Panc1 (cell line): ENCODE results near the gene SSH2. TPM values are rescaled to one million over a fixed set of nuclear protein-coding genes. Genes with fewer than 3 reads are reported as not detected.

Source experiments
- ATAC-seq: fragments of 200-7000 bp; cut with Tn5 transposase; 2 replicates; pipeline ENCODE4 v1.9.1; 2020; ENCODE audit warnings: mild to moderate bottlenecking, moderate library complexity
- BruUV-seq: library from RNA; stranded (reverse); fragments of 400-500 nt; replicated peaks from 2 replicates; lab custom pipeline; 2021; lab: Mats Ljungman, UMichigan
- CTCF ChIA-PET: fragments of 300-600 bp; sonication (Branson Sonifier 250); formaldehyde crosslinking; loops from one replicate; lab custom pipeline; 2022; ENCODE audit warnings: antibody characterized with exemption; lab: Charles Lee
- POLR2A ChIA-PET: fragments of 300-600 bp; sonication (Branson Sonifier 250); formaldehyde crosslinking; loops from one replicate; lab custom pipeline; 2022; ENCODE audit warnings: antibody characterized with exemption; lab: Charles Lee
- DNase-seq: peaks from one replicate; pipeline ENCODE4 v3.0.0-alpha.2; 2010; ENCODE audit warnings: low read depth, low spot score
- H3K27ac ChIP-seq: 2 replicates; pipeline ENCODE4 v1.5.1; 2011; ENCODE audit warnings: mild to moderate bottlenecking, low read length, inconsistent platforms
- H3K27me3 ChIP-seq: fragments of 200-500 bp; sonication (Bioruptor generic); 2 replicates; pipeline ENCODE4 v1.6.0; 2014; ENCODE audit warnings: low read length, inconsistent platforms; ENCODE audit not compliant: control insufficient read depth, insufficient read depth
- H3K36me3 ChIP-seq: fragments of 200-500 bp; sonication (Bioruptor generic); 2 replicates; pipeline ENCODE4 v1.5.1; 2014; ENCODE audit warnings: inconsistent platforms, mild to moderate bottlenecking, low read length, moderate library complexity; ENCODE audit not compliant: control insufficient read depth, insufficient read depth
- H3K4me1 ChIP-seq: 2 replicates; pipeline ENCODE4 v1.5.1; 2011; ENCODE audit warnings: inconsistent platforms, mild to moderate bottlenecking, low read length, moderate library complexity; ENCODE audit not compliant: control insufficient read depth, insufficient read depth
- H3K4me3 ChIP-seq, 2 experiments: 2 replicates each; pipeline ENCODE4 v1.5.1; 2011 to 2012; ENCODE audit warnings: low read depth in 2 of 2, low read length in 2 of 2, mild to moderate bottlenecking in 2 of 2, inconsistent platforms in 1 of 2, moderate library complexity in 1 of 2
- H3K9me3 ChIP-seq: fragments of 200-500 bp; sonication (Bioruptor generic); 2 replicates; pipeline ENCODE4 v1.5.1; 2014; ENCODE audit warnings: low read depth, mild to moderate bottlenecking, inconsistent platforms, low read length, moderate library complexity; ENCODE audit not compliant: control insufficient read depth, insufficient read depth
- POLR2AphosphoS5 ChIP-seq: IDR thresholded peaks from 2 replicates; pipeline ENCODE4 v1.6.1; 2012; ENCODE audit warnings: mild to moderate bottlenecking, low read depth, low read length, moderate library complexity
- REST ChIP-seq, 2 experiments: IDR thresholded peaks; 2 replicates each; pipeline ENCODE4 v1.6.1; 2011 to 2012; ENCODE audit warnings: low read depth in 2 of 2, control low read depth in 1 of 2, low read length in 1 of 2, mild to moderate bottlenecking in 1 of 2, moderate library complexity in 1 of 2; ENCODE audit not compliant: insufficient read depth in 1 of 2
- SIN3A ChIP-seq: IDR thresholded peaks from 2 replicates; pipeline ENCODE4 v1.6.1; 2012; ENCODE audit warnings: low read depth, mild to moderate bottlenecking, low read length, moderate library complexity, borderline replicate concordance; ENCODE audit not compliant: insufficient read depth
- in situ Hi-C: cut with HindIII; loops from 2 replicates; pipeline ENCODE4 v1.10.0; 2016; ENCODE audit warnings: low sequenced_read_pairs, low pct_unique_long_range_greater_than_20kb
- intact Hi-C: fragments of 100-400 bp; cut with micrococcal nuclease; formaldehyde crosslinking; loops from one replicate; pipeline ENCODE4 v1.10.0; 2022; ENCODE audit not compliant: unreplicated experiment
- total RNA-seq: library from RNA; stranded (reverse); gene quantifications from one replicate; pipeline ENCODE4 v1.2.1, GENCODE V29; 2021; ENCODE audit not compliant: unreplicated experiment
- TF ChIP-seq, protein P1 (sequence below): fragments of 450-650 bp; IDR thresholded peaks from 2 replicates; pipeline ENCODE4 v1.5.1; 2017; ENCODE audit warnings: mild to moderate bottlenecking

The SSH2 gene
- total RNA-seq, 1 experiment from 2014 or later = 30.6 TPM

- POLR2A ChIA-PET = interaction anchor here (0.9 to 1.1 kb wide), 2 partner anchors 12 to 25 kb away, joined by 3 read pairs; no protein-coding TSS in a partner anchor
- Histone ChIP-seq H3K9me3 (no peaks in the 10 kb centered on the region), H3K27me3 (no peaks in the 10 kb centered on the region), H3K4me3 (peak overlapping the region; percentile 28 to 53; a peak in 3 of 4 replicates), H3K27ac (peak overlapping the region; percentile 71), H3K4me1 (peaks cover 42% of the 10 kb centered on the region), H3K36me3 (no peaks in the 10 kb centered on the region)
- no TSS peak for BruUV-seq
- CTCF ChIA-PET = interaction anchor here (0.5 to 2.2 kb wide), 23 partner anchors 9 to 728 kb away, joined by 3 to 15 read pairs (median 4); partner anchors contain the start of gene ANKRD13B
- intact Hi-C loops (no loop called here), in situ Hi-C loops (no loop called here)
- ATAC-seq (peak; percentile 71), DNase-seq (no peak)
- TF ChIP-seq, protein P1, sequence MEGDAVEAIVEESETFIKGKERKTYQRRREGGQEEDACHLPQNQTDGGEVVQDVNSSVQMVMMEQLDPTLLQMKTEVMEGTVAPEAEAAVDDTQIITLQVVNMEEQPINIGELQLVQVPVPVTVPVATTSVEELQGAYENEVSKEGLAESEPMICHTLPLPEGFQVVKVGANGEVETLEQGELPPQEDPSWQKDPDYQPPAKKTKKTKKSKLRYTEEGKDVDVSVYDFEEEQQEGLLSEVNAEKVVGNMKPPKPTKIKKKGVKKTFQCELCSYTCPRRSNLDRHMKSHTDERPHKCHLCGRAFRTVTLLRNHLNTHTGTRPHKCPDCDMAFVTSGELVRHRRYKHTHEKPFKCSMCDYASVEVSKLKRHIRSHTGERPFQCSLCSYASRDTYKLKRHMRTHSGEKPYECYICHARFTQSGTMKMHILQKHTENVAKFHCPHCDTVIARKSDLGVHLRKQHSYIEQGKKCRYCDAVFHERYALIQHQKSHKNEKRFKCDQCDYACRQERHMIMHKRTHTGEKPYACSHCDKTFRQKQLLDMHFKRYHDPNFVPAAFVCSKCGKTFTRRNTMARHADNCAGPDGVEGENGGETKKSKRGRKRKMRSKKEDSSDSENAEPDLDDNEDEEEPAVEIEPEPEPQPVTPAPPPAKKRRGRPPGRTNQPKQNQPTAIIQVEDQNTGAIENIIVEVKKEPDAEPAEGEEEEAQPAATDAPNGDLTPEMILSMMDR = peak; percentile 85
- TF ChIP-seq POLR2AphosphoS5 = peak; percentile 55
- TF ChIP-seq SIN3A = no peak
Measured at GRCh38 chr17:29617125-29617480, 312.9 kb downstream of the SSH2 start.

- no peak for DNase-seq
- H3K27ac ChIP-seq = no peak overlapping the region
- H3K4me3 ChIP-seq = peak overlapping the region in 1 of 2 experiments; percentile 54; a peak in 3 of 4 replicates
- H3K9me3 ChIP-seq = no peaks in the 10 kb centered on the region
- ChIA-PET POLR2A (interaction anchor here (0.9 to 1.1 kb wide), 2 partner anchors 12 to 25 kb away, joined by 3 read pairs; no protein-coding TSS in a partner anchor), CTCF (interaction anchor here (0.5 to 2.2 kb wide), 22 partner anchors 9 to 729 kb away, joined by 3 to 15 read pairs (median 4); partner anchors contain the start of gene ANKRD13B)
- TF ChIP-seq REST (IDR thresholded peaks at IDR 0.05; ENCODE audit: insufficient read depth in 1 of 2, low read depth in 2 of 2, low read length in 1 of 2) (no peak), POLR2AphosphoS5 (no peak), SIN3A (no peak)
- H3K27me3 ChIP-seq = no peaks in the 10 kb centered on the region
- no peaks in the 10 kb centered on the region for H3K36me3 ChIP-seq
- intact Hi-C loops = no loop called here
- no peak for ATAC-seq
- peaks cover 37% of the 10 kb centered on the region for H3K4me1 ChIP-seq
- BruUV-seq = no TSS peak
- in situ Hi-C loops = no loop called here
Measured at GRCh38 chr17:29616300-29617048, 313.6 kb downstream of the SSH2 start.
